Melanocyte of skin (primary cell): ENCODE data around the gene GTF2H4. TPM values are rescaled to one million over a fixed set of nuclear protein-coding genes. Genes with fewer than 3 reads are reported as not detected.

ENCODE experiments used
- small RNA-seq, 2 donors: library from RNA; depleted of rRNA; stranded (forward); fragments of <200 nt; gene quantifications; one replicate each; pipeline ENCODE3, GENCODE V24; 2012
- total RNA-seq, 2 donors: library from RNA; depleted of rRNA; stranded (reverse); fragments of >200 nt; gene quantifications; 2 replicates each; pipeline ENCODE4 v1.2.3, GENCODE V29; 2012

GTF2H4 gene
- total RNA-seq: 10 to 100 TPM; 12.0 to 17.3 TPM

DNA sequence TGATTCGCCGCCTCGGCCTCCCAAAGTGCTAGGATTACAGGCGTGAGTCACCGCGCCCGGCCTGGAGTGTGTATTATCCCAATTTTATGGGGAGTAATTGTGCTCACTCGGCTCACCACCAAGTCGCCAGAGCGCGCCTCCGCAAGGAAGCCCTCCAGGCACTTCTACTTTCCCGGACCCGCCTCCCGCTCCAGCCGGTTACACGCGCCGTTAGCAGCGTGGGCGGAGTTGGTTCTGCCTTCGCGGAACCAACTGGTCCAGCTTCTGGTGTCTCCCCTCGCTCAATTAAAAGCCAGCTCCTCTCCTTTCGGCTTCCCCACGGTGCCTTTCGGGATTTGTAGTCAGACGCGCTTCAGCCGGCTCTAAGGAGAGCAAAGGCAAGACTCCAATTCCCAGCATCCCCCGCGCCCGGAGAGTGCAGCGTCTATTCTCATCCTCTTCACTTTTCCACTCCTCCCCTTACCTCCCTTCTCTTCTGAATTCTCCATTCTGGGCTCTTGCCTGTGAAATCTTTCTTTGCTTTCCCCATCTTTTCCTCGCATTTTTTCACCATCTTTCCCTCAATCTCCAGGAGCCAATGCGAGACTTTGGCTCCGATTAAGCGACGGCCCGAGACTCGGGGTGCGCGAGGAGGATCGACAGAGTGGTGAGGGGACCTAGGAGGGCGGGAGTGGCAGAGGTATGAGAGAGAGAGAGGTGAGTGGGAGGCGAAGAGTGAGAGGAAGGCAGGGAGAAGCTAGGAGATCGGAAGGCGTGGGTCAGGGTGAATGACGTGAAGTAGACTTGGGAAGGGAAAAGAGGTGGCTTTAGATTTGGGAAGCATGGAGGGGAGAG is at the start of gene GTF2H4:
TSS of gene GTF2H4 (plus strand) at position 450 of the 834 bp plus-strand sequence.

DNA sequence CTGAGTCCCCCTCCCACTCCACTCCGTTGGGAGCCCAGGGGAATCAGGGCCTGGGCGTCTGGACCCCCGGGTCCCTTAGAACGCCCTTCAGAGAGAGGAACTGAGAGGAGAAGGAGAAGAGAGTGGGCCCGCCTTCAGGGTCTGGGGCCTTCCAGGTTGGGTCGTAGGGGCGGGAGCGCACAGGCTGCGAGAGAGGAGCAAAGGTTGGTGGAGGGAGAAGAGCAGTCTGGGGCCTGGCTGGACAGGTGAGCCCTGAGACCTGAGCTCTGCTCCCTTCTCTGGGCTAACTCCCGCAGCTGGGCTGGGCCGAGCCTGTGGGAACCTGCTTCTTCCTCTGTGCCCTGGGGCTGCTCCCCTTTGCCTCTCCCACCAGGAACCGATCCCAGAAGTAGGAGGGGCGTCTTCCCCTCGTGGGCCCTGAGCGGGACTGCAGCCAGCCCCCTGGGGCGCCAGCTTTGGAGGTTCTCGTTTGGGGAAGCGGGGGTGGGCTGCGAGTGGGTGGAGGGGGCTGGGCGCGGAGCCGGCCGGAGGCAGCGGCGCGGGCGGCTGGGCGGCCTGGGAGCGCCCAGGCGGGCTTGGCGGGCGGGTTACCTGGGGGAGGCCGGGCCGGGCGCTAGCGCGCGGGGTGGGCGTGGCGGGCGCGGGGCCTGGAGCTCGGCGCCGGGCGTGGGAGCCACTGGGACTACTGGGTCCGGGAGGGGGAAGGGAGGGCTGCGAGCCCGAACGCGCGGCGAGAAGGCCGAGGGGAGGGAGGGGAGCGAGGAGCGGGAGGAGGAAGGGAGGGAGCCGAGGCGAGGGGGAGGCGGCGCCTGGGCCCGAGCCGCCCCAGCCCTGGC is 24.1 kb upstream of the GTF2H4 start, which contains the start of gene DDR1:
TSS of gene DDR1 (plus strand) at position 835 of the 836 bp plus-strand sequence. CDS start 4,211 bp downstream, outside the sequence.

DNA sequence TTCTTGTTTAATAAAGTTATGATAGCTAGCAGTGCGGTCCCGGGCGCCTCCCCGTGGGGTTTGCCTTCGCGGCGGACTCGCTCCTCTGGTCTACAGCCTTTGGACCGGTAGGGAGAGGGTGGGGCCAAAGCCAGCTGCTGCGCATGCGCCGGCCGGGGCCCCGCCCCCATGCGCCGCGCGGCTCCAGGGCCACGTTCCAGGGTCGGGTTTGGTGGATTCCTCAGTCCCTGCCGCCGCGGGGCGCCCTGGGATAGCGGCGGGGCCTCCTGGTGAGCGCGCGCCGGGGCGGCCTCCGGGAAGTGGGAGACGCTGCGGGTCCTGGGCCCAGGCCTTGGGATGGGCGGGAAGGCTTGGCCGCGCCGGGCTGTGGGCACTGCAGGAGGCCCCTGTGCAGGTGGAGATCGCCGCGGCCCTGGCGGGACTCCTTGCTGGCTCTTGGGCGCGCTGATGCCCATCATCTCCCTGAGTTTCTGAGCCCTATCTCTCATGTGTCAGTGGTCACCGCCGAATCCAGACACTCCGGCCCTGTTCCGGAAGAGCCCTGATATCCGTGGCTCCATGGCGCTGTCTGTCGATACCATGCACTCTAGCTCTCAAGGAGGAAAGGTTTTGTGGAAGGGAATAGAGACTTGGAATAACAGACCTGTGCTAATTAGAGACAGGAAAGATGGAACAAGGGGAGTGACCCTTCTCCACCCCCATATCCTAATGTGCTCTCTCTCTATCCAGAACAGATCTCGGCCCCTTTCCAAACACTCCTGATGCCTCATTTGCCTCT is 6.3 kb downstream of the GTF2H4 start, which contains the start of gene VARS2:
TSS of gene VARS2 (plus strand) at position 163 of the 778 bp plus-strand sequence. CDS start at position 762, 599 bp downstream.

GRCh38 chr6:30931969-30932645 is 24.1 kb downstream of the GTF2H4 start, which contains the start of gene SFTA2:
SFTA2 (minus strand) TSS chr6:30932170; CDS start chr6:30932096, 74 bp downstream.

DNA sequence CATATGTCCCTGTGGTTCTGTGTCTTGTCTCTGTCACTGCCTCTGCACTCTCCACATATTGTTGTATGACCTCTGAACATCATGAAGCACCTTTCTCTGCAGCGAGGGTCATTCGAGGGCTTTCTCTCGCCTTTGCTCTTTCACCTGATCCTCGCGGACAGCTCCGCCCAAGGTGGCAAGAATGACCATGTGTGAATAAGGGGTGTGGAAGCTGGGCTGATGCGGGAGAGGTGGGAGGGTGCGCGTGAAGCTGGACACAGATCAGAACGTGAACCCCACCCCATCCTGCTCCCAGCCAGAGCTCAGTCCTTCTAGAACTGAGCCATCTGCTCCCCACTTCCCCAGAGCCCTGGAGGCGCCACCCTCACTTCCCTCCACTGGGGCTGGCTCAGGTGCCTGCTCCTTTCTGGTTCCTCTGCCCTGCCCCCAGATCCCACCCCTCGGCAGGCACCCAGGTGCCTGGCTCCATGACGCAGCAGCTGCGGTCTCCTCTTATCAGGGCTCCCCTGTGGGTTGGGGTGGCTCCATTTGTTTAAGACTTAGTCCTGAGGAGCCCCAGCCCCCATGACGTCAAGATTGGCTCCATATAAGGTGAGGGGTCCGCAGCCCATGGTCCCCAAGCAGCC is 32.5 kb downstream of the GTF2H4 start, which contains the start of gene MUCL3:
TSS of gene MUCL3 (plus strand) at position 613 of the 626 bp plus-strand sequence. CDS start 27 bp downstream, outside the sequence.

Small RNAs within 50 kb of the gene (small RNA-seq; reads per million reads assigned to genes)
- gene RF00019: 0 reads per million in 2 donors

Other genes starting within 250 kb of the GTF2H4 start
- gene DHX16, start 235.2 kb upstream of the GTF2H4 start, total RNA-seq: 10 to 100 TPM; 31.7 to 43.6 TPM
- 10 to 100 TPM; 25.5 to 49.3 TPM for gene PPP1R18, start 221.6 kb upstream of the GTF2H4 start, total RNA-seq
- gene NRM, start 217.2 kb upstream of the GTF2H4 start, total RNA-seq: 1 to 10 TPM; 4.5 to 10.0 TPM
- gene MDC1, start 190.9 kb upstream of the GTF2H4 start, total RNA-seq: 10 to 100 TPM in 1 of 2 donors, 1 to 10 TPM in 1; 6.9 to 11.7 TPM
- 1,000 to 10,000 TPM in 1 of 2 donors, 100 to 1,000 TPM in 1; 471 to 1,023 TPM for gene TUBB, start 187.9 kb upstream of the GTF2H4 start, total RNA-seq
- 100 to 1,000 TPM; 115 to 173 TPM for gene FLOT1, start 165.5 kb upstream of the GTF2H4 start, total RNA-seq
- 100 to 1,000 TPM; 106 to 125 TPM for gene IER3, start 163.7 kb upstream of the GTF2H4 start, total RNA-seq
- gene DDR1, start 23.7 kb upstream of the GTF2H4 start, total RNA-seq: 10 to 100 TPM; 16.2 to 17.0 TPM
- gene VARS2, start 6.0 kb downstream of the GTF2H4 start, total RNA-seq: 10 to 100 TPM; 19.3 to 24.8 TPM
- gene SFTA2, start 24.0 kb downstream of the GTF2H4 start, total RNA-seq: not detected
- gene MUCL3, start 32.8 kb downstream of the GTF2H4 start, total RNA-seq: not detected
- gene MUC21, start 75.5 kb downstream of the GTF2H4 start, total RNA-seq: not detected
- not detected for gene MUC22, start 102.3 kb downstream of the GTF2H4 start, total RNA-seq
- not detected for gene C6orf15, start 204.4 kb downstream of the GTF2H4 start, total RNA-seq
- gene PSORS1C1, start 206.6 kb downstream of the GTF2H4 start, total RNA-seq: under 1 TPM; under 0.01 to 0.67 TPM
- gene CDSN, start 212.2 kb downstream of the GTF2H4 start, total RNA-seq: under 1 TPM in 1 of 2 donors, not detected in 1; under 0.01 TPM
- gene PSORS1C2, start 230.9 kb downstream of the GTF2H4 start, total RNA-seq: not detected
- 10 to 100 TPM; 10.7 to 16.7 TPM for gene CCHCR1, start 249.6 kb downstream of the GTF2H4 start, total RNA-seq